Activated CD4-positive, alpha-beta T cell treated with anti-CD3 and anti-CD28 coated beads, Interleukin-10, Interleukin-2, amounts not matched to agents 100 ng/mL and 50 ng/mL, durations not matched to agents 16 hours and 8 hours (primary cell): ENCODE data around the gene HDLBP.

ENCODE experiments used
- DNase-seq: peaks from one replicate; pipeline ENCODE4 v3.0.0-alpha.2; 2020

The HDLBP gene, protein sequence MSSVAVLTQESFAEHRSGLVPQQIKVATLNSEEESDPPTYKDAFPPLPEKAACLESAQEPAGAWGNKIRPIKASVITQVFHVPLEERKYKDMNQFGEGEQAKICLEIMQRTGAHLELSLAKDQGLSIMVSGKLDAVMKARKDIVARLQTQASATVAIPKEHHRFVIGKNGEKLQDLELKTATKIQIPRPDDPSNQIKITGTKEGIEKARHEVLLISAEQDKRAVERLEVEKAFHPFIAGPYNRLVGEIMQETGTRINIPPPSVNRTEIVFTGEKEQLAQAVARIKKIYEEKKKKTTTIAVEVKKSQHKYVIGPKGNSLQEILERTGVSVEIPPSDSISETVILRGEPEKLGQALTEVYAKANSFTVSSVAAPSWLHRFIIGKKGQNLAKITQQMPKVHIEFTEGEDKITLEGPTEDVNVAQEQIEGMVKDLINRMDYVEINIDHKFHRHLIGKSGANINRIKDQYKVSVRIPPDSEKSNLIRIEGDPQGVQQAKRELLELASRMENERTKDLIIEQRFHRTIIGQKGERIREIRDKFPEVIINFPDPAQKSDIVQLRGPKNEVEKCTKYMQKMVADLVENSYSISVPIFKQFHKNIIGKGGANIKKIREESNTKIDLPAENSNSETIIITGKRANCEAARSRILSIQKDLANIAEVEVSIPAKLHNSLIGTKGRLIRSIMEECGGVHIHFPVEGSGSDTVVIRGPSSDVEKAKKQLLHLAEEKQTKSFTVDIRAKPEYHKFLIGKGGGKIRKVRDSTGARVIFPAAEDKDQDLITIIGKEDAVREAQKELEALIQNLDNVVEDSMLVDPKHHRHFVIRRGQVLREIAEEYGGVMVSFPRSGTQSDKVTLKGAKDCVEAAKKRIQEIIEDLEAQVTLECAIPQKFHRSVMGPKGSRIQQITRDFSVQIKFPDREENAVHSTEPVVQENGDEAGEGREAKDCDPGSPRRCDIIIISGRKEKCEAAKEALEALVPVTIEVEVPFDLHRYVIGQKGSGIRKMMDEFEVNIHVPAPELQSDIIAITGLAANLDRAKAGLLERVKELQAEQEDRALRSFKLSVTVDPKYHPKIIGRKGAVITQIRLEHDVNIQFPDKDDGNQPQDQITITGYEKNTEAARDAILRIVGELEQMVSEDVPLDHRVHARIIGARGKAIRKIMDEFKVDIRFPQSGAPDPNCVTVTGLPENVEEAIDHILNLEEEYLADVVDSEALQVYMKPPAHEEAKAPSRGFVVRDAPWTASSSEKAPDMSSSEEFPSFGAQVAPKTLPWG (N-terminal part only)

DNA sequence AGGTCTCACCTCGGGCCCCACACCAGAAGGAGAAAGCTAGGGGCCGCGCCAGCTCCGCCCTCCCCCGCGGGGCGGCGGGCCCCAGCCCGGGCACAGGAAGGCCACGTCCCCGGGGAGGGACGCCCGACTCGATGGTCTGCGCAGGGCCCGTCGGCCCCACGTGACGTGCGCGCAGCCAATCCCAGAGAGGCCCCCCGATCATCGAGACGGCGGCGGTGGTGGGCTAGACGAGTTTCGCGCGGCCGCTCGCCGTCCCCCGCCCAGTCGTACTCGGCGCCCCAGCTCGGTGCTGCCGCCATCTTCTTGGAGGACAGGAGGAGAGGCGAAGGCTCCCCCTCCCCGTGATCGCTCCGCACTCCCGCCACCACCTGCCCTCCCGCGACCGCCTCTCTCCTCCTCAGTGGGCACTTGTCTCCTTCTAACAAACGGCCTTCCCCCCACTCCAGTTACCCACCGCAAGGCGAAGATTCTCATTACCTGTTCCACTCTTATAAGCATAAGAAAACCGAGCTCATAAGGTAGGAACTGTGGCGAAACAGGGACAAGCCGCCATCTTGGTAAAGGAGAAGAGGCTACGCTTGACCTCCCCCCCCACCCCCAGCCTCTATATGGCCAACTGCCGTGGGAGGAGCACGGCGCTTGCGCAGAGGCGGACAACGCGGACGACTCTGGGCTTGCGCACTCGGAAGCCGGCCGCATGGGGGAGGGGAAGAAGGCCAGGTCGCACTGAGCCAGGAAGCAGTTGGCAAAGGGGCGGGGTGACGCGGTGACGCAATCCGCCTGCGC, at the start of gene HDLBP:
Gene HDLBP, minus strand, starts transcription at position 580 of the 786 bp plus-strand sequence. CDS start 48,803 bp downstream, outside the sequence.
- DNase-seq, result peak; percentile 100

DNA sequence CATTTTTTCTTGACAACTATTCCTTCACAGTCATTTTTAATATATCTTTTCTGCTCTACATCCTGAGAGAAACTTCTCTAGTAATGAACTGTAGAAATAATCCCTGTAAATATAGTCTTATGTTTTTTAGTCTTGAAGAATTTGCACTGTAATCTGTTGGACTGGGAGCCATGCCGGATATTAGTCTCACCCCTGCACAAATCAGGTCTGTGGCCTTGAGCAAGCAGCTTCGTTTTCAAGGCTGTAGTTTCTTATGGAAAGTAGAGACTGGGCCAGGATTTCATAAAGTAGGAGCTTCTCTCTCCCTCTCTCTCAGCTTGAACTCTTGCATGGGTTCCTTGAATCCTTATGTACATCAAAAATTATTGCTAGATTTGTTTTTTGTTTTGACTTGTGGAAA, 49.3 kb upstream of the HDLBP start:
- no peak for DNase-seq

DNA sequence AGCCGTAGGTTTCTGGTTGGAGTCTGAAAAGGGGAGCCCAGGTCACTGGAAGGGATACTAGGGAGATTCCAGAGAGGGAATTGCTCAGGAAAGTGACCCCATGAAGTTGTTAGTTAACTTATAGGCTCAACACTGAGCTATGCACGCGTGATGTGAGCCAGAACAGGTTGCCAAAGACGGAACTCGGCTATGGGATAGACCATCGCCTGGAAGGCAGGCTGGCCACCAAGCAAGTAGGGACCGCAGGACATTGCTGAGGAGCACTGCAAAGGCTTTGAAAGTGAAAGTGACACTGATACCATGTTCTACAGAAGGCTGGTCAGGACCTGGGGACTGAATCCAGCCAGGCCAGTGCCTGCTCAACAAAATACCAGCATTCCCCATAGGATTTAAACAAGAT, 48.0 kb upstream of the HDLBP start:
- no peak for DNase-seq

DNA sequence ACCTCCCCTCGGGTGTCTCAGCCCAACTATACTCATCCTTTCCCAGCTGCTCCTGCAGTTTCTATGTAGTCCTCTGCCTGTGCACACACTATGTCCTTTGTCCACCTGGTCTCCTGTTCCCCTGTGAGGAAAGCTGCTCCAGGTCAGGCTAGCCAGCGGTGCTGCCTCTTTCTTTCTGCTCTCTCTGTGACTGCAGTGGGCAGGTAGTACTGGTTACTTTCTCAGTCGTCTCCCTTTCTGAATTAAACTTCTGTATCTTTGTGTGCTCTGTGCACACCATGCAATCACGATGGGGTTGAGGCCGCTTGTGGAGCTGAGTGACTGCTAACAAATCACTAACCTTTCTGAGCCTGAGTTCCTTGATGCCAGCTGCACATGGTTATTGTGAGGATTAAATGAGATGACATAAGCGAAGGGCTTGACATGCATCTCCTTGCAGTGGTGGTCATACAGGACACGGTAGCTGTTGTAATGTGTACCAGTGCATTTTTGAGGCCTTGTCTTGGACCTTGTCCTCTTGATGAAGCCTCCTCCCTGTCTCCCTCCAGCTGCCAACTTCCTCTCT, 44.1 kb upstream of the HDLBP start:
- DNase-seq, result no peak

DNA sequence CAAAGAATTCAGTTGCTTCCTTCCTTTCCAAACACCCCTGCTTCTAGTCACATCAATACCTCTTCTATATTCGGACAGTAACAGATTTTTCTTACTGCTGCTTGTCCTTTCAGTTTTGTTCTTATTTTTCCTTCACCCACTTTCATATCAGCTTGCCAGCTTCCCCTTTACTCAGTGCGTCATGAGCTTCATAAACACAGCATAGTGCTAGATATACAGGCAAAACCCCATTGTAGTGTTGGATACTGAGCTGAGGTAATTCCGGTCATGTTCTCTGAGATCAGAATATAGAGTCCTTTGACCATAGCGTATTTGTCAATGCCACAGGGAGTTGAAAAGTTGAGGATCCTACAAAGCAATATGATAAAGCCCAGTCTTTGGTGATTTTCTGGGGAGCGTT, 43.0 kb upstream of the HDLBP start:
- DNase-seq, result peak; percentile 56

DNA sequence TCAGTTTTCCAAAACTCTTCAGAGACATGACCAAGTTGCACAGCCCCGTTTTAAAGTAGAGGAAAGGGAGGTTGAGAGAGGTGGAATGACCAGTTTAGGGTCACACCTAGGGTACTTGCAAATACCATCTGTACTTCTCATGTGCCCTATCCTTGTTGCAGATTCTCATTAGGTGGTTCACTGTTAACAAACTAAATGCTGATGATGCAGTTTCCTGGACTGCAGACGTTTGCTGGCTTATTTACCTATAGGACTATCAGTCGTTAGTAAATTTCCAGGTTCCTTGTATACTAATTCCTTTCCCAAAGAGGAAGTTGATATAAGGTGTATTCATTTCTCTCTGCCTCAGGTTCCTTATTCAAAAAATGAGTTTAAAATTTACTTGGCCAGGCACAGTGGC, 42.1 kb upstream of the HDLBP start:
- no peak for DNase-seq

DNA sequence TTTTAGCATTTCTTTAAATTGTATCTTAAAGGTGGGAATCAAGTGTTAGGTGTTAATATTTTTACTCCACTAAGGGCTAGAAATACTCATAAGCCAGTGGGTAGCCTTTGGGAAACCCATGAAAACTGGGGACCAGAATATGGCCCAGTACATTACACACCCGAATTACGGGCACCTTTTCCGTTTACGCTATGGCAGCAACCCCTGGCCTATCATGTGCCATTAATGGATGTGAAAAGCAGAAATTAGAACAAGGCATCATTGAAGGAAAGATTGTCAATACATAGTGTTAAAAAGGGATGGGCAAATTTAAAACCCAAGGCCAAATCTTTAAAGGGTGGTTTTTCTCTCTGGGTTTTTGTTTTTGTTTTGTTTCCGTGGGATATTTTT, 41.4 kb upstream of the HDLBP start:
- DNase-seq, result no peak

DNA sequence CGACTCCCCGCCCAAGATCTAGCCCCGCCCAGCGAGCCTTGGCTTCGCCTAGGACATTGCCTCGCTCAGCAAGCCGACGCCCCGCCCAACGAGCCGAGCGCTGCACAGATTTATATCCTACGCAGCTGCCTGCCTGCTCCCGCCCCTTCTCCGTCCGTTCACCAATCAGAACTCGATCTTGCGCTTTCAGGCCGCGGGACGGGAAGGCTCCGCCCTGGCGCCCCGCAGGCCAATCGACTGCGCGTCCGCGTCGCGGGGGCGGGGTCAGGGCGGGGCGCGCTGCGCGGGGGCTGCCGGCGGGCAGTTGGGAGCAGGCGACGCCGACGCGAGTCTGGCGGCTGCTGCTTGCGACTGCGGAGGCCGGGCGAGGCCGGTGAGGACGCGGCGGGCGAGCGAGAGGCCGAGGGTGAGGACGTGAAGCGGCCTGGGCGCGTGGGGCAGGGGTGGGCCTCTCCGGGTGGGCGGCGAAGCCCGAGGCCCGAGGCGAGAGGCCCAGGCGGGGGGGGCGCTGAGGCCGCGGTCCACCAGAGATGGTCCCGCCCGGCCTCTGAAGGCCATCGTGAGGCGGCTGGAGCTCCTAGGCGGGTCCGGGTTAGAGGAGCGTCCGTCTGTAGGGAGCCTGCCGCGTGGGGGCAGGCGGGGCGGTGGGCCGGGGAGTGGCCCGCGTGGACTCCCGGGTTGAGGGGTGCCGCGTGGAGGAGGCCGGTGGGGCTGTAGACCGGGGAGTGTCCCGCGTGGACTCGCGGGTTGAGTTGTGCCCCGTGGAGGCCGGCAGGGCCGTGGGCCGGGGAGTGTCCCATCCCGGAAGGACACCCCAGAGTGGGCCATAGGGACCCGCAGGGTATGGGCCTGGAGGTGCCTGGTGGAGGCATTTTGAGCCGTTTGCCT, 40.8 kb upstream of the HDLBP start, which contains the start of gene FARP2:
Gene FARP2, plus strand, starts transcription at position 303 of the 888 bp plus-strand sequence. CDS start 16,823 bp downstream, outside the sequence.
- peak; percentile 97 for DNase-seq

DNA sequence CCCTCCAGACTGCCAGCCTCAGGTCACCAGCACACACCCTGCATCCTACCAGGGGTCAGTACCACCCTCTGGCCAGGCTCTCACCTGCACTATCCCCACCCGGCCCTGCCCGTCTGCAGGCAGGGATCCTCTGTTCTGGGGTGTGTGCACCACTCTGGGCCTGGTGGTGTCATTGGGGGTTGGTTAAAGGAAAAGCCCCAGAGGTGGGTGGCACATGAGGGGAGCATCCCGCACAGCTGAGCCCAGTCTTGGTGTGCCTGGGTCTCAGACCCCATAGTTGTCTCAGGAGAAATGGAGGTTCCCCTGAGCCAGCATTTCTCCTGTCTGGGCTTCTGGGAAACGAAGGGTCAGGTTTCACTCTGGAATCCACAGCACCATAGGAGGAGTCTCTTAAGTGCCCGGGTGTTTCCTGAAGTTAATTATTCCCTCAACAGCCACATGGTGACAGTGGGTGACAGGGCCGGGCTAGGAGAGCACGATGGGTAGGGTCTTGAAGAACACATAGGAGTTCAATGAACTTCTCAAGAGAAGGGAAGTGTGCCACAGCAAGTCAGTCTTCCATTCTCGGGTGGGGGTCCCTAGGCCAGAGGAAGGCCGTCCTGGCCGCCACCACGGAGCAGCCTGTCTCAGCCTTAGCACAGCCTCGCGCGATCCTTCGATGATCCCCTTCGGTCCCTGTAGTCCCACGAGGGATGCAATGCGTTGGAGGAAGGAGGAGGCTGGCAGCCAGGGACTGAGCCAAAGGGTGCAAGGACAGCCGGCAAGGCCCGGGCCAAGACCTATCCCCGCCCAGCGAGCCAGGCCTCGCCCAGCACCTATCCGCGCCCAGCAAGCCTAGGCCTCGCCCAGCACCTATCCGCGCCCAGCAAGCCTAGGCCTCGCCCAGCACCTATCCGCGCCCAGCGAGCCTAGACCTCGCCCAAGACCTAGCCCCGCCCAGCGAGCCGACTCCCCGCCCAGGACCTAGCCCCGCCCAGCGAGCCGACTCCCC, 39.5 kb upstream of the HDLBP start:
- DNase-seq, result peak; percentile 83

DNA sequence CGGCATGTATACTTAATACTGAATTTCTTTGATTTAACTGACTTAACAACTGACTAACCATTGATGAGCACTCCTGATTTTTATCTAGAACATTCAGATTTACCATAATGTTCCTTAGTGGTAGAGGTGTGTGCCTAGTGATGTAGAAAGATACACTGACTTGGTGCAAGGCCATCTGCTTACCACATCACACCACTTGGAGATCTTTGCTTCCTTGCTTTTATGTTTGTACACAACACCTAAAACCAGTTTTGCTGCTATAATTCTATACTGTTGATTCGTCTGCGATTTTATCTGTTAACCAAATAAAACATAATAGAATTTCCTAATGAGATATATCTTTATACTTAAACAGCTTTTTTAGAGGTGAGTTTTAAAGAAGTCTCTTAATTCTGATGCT, 36.8 kb upstream of the HDLBP start:
- no peak for DNase-seq

DNA sequence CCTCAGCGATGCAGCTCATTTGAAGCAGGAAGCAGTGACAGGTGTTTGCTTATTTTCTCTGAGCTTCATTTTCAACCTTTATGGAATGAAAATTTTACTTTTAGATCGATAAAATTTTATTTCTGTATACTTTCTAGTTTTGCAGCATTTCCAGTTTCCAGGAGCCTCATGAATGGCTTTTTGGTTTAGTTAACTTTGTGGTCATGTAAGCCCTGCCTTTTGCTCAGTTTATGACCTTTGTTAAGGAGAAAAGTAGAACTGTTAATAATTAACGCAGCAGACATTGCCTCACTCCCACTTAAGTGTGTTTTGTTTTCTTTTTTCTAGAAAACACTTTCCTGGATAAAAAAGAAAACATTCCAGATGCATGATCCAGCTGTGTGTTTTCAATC, 36.2 kb upstream of the HDLBP start:
- no peak for DNase-seq

DNA sequence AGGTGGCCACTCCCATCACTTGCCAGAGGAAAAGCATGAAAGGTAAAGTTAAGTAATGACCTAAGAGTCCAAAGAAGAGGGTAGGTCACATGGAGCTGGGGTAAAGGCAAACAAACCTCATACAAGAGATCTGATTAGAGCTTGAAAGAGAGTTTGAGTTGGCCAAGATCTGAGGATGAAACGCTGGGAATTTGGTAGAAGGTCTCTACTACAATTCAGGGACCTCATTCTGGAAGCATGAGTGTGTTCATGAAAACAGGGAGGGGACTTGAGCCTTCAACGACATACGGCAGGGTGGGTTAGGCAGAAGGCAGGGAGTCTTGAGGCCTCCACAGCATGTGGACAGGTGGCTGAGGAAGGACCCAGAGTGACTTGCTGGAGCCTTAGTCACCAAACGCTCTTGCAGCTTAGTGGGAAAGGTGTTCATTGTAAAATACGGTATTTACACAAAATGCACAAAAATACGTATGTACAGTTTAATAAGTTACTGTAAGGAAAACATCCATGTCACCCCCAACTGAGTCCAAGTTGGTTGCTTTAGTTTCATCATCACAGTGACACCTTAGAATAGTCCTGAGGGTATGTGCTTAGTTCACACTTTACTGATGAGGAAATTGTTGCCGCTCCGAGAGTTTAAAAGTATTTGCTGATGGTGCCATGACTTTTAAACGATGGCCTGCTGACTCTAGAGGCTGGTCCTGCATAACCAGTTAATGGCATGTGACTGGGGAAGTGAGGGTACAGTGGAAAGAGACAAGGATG, 35.6 kb upstream of the HDLBP start:
- DNase-seq, result no peak

DNA sequence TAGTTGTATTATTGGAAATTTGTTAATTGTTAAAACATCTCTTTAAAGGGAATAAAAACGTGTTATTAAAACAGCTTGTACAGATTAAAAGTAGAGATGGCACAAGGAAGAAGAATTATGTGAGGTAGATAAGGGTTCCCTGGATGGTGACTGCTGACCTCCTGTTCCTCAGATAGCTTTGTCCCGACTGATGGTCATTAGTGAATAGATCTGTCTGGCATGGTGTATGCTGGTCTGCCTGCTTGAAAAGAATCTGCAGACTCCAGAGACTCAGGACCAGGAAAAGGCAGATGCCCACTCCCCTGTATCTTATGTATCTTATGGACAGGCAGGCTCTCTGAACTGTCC, 35.0 kb upstream of the HDLBP start:
- no peak for DNase-seq

DNA sequence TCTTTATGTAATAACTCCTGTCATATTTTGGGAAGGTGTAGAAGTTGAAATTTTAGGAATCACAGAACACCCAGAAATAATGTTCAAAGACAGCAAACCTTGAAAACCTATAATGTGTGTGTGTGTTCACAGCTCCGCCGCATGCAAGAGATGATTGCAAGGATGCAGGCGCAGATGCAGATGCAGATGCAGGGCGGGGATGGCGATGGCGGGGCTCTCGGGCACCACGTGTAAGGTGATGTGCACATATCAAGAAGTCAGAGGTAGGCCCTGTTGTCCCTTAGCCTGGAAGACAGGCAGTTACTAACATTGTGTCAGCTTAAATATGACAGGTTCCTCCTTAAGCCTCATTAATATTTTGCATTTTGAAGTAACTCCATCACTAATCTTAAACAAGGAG, 34.5 kb upstream of the HDLBP start:
- DNase-seq, result no peak

DNA sequence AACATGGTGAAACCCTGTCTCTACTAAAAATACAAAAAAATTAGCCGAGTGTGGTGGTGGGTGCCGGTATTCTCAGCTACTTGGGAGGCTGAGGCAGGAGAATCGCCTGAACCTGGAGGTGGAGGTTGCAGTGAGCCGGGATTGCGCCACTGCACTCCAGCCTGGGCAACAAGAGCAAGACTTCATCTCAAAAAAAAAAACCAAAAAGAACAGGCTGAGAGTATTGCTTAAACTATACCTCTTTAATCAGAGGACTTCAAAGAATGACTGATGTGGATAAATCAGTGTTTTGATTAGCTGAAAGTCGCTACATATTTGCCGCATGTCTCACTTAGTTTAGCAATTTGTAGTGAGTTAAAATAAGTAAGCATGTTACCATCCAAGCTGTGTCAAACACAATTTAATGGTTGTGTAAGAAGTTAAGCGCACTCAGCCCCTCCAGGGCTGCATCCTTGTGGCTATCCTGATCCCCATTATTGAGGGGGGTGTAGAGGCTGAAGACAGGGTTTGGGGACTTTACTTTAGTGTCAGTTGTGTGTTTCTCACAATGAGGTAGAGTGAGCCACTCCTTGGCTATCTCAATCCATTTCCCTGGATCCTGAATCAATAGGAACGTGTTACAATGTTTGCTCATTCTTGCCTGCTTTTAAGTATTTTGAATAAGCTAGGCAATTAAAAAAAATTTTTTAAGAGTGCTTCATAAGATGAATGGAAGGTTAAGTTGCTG, 29.6 kb upstream of the HDLBP start:
- no peak for DNase-seq

DNA sequence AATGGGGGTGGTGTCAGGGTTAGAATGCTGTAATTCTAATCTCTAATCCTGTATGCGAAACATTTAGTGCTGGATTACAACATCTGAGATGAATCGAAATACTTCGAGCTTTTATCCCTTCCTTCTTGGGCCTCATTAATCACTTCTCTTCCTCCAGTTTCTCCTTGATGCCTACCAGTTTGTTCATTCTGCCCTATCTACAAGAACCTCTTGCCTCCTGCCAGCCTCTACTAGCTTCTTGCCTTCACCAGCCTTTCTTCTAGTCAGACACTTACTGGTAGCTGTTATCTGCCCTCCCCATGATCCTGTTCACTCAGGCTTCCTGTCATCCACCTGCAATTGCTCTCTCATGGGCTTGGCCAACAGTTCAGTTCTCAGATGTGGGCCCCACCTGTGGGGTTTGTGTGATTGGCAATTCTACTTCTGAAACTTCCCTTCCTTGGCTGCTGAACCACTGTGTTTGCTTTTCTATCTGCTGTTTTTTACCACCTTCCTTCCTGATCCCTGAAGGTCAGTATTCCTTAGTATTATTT, 25.2 kb upstream of the HDLBP start:
- no peak for DNase-seq

DNA sequence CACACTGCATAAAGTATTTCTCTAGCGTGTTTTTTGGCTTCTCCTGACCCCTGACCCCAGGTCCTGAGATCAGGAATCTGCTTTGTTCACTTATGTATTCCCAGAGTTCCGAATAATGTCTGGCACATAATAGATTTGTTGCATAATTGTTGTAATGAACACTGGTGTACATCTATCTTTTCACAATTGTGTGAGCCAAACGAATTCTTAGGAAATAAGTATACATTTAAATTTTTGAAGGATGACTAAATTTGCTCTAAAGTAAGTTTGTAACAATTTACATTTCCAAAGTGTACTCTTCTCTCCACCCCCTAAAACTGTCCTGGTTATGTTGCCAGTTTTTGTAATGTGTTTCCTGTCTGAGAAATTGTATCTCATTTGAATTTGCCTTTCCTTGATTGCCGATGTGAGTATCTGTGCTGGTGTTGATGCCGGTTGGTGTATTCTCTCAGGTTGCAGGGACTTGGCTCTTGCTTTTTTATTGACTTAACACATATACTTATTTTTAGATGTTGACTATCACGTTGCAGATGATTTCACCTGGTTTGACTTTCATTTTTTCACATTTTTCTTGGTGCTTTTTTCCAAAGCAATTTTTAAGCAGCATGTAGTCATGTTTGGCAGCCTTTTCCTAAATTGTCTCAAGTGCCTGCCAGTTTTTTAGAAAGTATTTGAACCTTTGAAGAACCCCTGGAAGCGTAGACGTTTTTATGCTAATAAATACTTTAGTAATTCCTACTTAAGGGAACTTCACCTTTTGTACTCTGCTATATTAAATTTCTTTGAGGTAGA, 24.6 kb upstream of the HDLBP start:
- DNase-seq, result no peak
